GM19467 (cell line): Measurements from ENCODE around the gene CAMK4.

Experiments used
- ATAC-seq: cut with Tn5 transposase; IDR thresholded peaks from one replicate; pipeline ENCODE4 v1.9.1; 2021; ENCODE audit warnings: mild to moderate bottlenecking, moderate library complexity; ENCODE audit not compliant: unreplicated experiment

The CAMK4 gene

DNA sequence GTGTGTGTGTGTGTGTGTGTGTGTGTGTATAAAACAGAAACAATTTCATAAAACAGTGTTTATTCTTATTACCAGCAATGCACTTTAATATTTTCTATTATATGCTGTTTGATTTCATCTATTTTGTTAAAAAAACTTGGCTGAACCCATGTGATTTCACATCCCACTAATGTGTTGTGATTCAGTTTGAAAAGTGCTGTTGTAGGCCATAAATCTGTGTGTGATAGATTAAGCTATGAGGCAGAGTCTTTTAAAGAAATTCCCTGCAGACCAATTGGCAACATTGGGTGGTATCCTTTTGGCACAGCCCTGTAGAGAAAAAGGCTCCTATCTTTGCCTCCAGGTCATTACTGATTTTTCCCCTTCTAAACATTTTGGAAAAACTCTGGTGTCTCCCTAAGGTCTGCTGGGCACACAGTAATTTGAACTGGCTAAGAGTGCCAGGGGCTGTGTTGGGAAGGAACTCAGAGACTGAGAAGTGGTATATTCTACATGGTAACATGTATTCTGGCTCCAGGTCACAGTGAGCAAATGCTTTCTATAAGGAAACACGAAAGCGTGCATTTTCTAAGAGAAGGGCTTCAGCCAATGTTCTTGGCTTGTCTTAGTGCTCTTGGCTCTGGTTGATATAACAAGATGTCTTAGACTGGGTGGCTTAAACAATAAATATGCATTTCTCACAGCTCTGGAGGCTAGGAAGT is 4.5 kb downstream of the CAMK4 start:
- ATAC-seq: no peak

DNA sequence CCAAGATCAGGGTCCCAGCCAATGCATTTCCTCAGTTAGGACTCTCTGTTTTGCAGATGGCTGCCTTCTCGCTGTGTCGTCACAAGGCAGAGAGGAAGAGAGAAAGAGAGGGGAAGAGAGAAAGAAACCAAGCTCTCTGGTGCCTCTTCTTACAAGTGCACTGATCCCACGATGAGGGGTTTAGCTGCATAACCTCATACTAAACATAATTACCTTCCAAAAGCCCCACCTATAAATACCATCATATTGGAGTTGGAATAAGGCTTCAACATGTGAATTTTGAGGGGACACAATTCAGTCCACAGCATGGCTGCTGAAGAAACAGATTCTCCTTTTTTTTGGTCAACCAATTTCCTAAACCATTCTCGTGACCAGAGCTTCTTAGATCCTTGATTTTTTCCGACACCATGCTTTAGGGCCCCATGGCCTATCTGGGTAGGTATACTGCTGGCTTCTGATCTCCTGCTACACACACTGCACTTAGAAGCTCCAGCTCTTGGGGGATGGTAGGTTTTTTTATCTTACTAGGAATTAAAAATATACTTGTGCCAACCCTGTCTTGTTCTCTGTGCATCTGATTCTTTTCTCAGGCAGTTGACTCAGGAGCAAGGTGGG is 5.1 kb downstream of the CAMK4 start:
- ATAC-seq: no peak

DNA sequence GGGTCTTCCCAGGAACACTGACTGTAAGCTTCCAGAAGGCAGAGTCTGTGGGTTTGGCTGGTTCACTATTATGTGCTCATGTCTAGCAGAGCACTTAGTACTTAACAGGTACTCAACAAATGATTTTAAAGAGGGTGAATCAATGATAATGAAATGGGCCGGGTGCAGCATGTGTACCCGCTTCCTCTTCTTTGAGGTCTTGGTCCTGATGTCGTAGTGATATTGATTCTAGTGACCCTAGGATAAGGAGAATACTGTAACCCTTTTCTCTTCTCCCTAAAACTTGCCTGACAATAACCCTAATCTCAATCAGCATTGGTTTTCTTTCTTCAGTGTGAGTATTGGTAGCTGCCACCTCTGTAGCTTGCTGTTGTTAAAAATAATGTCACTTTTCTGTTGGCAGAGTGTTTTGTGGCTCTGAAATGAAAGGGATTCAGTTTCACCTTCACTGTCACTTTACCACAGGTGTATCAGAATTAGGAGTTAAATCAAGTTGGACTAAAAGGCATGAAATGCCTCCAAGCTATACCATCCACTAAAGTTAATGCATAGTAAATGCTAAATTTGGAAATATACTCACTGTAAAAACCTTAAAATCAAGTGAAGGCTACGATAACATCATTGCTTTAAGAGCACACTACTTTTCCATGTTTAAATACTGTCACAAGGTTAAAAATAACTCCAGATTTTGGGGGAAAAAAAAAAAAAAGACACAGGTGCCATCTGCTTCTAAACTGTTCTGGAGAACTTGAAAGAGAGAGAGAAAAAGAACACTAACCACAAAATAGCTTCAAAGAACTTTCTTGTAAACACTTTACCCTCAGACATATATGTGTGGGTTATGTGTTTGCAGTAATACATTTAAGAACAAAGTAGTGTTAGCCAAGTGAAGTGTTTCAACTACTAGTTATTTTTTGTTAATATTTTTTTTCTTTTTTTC is 6.0 kb downstream of the CAMK4 start:
- no peak for ATAC-seq

DNA sequence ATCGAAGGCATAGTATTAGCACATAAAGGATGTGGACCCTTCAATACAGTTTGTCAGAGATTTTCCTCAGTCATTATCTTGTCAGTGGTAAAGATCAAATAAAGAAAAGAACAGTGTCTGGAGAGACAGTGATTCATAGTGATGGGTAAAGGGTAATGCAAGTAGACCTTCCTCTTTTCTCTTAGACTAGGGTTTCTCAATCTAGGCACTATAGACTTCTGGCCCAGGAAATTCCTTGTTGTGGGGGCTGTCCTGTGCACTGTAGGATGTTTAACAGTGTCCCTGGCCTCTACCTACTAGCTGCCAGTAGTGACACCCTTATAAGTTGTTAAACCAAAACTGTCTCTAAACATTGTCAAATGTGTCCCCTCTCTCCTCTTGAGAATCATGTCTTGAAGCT is 6.9 kb downstream of the CAMK4 start:
- ATAC-seq: no peak

DNA sequence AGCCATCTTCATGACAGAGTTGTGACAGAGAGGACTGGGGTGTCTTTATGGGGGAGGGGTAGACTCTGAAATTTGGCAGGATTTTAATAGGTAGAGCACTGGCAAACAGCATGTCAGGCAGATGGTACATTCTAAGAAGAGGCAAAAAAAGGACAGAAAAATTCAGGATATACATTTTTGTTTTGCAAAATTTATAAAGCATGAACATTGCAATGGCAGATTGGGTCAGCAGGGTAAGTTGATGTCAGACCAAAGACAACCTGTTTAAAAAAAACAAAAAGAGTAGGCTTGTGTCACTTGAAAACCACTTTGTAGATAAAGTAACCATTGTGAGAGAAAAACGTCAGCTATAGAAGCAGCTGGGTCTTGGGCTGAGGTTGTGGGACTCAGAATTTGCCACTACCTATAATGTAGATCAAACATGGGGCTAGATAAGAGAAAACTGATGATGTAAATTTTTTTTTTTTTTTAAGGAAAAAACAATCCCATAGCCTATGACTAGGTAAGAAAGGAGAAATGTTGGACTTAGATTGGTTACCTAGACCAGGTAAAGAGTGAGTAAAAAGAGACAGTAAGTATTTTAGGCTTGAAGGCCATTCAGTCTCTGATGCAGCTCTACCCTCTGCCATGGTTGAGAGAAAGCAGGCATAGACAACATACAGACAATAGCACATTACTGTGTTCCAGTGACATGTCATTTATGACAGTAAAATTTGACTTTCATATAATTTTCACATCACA is 8.3 kb downstream of the CAMK4 start:
- ATAC-seq: no peak

DNA sequence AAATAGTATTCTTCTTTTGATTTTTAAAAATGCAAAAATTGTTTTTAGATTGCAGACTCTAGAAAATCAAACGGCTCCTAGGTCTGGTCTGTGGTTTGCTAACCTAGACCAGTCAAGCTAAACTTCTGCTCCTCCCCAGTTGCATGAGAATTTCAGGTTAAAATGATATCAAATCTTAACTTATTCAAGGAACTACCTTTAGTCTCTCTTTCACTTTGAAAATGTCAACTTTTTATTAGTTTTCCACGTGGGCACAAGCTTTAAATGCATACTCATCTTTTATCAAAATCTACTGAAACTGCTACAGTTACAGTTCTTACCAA is 8.8 kb downstream of the CAMK4 start:
- no peak for ATAC-seq

DNA sequence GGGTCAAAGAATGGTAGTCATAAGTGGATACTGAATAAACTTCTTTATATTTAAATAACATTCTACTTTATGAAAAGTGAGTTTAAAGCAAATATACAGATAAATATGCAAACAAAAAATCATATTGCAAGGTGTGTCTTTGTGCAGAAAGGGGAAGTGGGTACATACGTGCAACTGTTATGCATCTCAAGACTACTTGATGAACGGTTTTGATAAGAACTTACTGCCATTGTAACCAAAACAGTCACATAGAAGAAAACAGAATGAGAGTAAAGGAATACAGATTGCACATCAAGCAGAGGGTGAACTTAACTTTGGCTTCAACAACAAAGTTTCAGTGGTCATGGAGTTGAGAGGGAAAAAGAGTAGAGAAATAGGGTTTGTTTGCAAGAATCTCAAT is 9.9 kb downstream of the CAMK4 start:
- ATAC-seq: no peak

DNA sequence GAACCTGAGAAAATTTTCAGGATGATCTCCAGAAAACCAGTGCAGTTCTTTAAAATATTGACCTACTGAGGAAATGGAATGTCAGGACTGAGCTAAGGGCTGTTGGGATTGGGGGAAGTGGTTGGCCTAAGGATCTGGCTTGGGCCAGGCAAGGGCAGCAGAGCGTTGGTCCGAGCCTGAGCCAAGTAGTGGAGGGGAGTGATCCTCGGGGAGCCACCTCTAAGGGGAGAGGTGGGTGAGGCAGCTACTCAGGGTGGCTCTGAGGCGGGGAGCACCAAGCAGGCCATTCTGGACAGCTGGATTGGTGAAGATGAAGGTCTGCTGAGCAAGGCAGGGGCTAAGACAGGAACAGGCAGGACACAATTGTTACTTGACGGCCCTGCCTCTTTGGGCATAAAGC is 11.5 kb downstream of the CAMK4 start:
- no peak for ATAC-seq

DNA sequence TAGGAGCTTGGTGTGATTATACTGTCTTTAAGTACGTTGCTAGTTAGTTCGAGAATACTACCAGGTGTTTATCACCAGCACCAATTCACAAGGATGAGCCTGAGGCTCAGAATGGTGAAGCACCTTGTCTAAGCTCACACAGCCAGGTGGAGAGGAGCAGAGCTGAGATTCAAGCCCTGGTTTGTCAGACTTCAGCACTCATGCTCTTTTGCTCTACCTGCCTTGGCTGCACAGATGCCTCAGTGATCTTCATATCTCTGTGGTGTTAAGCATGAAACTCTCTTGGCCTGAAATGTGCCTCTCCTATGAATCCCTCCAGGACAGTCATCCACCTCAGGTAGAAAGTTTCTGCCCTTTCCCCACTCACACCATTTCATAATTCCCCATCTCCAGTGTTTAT is 12.2 kb downstream of the CAMK4 start:
- ATAC-seq: no peak

DNA sequence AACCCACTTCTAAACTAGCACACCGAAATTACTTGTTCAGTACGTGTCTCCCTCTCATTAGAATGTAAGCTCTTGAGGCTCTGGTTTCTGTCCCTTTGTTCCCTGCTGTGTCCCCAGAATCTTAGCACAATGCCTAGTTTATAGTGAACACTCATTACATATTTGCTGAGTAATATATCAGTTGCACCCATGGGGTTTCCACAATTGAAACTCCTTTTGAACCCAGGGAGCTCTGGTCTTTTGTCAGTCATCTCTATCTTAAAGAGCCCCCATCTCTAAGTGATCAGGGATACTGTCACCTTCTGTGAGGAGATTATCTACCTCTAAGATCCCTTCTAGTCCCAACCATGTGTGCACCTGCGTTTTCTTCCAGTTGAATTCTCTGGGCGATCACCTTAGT is 12.8 kb downstream of the CAMK4 start:
- no peak for ATAC-seq

DNA sequence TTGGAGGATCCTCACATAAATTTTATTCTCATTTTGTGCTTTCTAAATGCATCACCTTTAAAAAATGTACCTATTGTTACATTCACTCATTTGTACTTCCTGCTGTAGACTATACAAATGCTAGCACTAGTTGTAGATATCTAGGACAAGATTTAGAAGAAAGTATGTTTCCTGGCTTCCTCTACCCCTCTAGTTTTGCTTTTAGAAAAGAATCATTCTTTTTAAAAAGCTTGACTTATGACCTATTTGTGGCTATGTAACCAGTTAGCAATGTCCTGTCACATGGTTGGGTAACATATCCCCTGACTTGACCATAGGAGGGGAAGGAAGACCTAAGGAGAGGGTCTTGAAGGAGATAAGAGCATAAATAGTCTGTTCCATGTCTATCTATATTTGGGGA is 13.3 kb downstream of the CAMK4 start:
- ATAC-seq: no peak

DNA sequence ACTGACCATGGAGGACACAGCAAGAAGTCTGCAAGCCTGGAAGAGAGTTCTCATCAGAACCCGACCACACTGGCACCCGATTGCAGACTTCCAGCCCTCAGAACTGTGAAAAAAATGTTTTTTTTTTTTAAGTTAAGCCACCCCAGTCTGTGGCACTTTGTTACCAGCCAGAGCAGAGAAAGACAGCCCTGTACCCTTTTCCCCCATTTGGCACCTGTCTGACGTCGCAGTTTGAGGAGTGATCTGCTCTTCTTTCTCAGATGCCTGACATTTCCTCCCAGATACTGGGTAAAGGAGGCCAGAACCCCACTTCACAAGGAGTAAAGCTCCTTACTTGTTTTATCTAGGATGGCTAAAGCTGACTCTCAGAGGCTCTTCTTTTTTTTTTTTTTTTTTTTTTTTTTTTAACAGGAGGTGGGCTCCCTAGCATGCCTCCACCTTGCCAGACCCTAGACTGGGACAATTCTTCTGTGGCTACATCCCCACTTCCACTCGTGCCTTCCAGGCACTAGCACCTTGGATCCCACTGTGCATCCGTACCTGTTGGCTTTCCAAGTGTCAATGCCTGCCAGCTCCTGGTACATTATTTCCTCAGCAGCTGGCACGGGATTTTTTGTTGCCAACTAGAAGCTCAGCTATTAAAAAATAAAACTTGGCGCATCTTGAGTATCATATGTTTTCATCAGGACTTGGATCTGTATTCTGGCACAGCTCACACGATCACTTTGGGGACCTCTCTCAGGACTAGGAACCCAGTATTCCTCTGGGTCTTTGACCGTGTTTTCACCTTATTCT is 14.4 kb downstream of the CAMK4 start:
- ATAC-seq: no peak

DNA sequence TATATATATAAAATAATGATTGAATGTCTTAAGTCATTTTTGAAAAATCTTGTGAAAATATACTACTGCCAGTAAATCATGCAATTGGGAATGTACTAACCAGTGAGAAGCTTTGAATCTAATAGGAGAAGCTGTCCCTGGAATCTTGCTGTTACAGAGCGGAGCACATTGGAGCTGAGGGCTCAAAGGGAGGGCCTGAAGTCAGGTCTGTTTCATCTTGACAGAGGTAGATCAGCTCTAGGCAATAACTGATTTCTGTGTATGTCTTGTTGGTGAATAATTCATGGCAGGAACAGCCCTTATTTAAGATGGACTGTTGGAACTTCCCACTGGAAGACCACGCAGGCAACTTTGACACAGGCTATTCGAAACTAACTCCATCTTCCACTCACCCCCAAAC is 17.5 kb downstream of the CAMK4 start:
- ATAC-seq: no peak

DNA sequence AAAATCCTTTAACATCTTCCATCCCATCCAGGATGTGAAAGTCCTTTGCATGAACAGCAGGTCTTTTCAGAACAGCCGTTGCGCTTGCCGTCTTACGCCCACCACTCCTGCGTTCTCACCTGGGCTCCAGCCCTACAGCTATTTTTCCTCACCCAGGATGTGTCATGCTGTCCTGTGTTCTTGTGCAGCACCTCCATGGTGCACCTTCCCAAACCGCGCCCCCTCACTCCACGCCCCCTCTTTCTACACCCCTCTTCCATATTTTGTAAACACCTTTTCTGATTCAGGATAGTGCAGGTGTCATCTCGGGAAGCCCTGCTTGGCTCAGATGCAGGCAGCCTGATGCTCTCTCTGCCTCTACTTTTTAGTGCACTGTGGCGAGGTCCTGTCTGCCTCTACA is 18.4 kb downstream of the CAMK4 start:
- ATAC-seq: no peak

DNA sequence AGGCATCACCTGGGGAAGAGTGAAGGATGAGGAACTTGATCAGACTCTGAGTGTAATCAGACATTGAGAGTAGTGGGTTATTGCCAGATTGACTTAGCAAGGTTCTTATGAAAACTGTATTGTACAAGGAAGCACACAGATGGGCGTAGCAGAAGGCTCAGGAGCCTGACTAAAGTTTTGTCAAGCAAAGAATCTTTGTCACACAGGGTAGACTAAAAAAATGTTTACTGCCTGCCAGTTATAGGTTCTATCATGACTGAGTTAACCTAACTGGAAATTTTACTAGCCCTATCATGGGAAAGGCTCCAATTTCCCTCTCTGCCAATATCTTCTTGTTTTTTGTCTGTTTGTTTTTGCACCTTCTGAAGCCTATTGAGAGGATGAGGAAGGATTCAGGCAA is 19.1 kb downstream of the CAMK4 start:
- no peak for ATAC-seq

DNA sequence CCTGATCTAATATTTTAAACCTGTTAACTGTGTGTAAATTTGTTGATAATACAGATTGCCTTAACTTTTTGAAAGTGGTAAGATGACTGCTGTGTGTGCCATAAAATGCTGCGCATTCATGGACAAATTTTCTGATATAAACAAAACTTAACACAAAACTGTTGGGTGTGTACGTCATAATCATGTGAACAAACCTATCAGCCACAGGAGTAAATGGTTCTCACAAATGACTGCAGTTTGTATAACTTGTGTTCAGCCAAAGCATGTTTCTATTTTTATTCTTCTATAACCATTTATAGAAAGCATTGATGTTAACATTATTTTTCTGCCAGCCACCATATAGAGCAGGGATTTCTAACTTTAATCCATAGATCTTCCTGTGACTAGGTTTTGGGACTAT is 21.5 kb downstream of the CAMK4 start:
- no peak for ATAC-seq

DNA sequence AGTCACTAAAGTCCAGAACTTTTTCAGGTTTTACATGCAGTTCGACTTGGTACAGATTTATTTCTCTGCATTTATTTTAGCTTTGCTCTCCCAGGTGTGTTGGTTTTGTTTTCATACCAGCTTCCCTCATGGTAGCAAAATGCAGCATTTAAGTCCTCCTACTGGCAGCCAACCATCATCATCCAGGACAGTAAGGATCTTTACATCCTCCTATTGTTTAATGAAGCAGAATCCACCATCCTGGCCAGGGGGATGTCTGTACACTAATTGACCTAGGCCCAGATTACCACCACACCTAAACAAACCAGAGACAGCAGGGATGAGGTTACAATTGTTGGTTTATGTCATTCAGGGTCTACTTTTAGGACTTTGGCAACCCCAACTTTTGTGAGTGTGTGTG is 22.3 kb downstream of the CAMK4 start:
- no peak for ATAC-seq

DNA sequence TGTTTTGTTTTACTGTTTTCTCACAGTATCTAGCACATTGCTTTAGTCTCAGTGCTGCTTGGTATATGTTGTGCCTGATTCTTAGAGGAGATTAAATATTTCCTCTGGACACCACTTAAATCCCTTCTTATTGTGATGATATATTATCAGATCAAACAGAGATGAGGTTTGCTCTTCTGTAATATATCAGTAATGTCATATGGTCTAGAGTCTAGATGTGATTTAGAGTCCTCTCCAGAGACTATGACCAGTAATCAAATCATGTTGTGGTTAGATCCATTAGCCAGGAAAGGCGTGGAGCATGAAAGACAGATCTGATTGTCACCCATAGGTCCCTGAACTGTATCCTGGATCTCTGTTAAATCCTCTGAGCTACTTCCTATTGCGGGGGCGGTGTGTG is 24.4 kb downstream of the CAMK4 start:
- ATAC-seq: no peak

DNA sequence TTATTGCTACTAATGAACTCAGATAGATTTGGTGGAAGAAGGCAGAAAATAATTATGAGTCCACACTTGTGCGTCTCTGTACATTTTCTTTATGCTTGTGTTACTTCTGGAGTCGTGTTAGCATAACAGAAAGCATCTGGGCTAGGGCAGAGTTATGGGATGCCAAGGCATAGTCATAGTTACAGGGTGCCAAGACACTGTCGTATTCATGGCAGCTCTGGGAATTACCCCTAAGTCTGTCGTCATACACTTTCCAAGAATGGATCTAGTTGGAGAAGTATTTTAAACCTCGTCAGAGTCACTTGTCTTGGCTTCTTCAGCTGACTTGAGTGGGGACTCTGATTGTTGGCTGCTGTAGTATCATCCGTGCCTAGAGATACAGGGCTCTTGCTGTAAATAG is 27.7 kb downstream of the CAMK4 start:
- ATAC-seq: no peak

DNA sequence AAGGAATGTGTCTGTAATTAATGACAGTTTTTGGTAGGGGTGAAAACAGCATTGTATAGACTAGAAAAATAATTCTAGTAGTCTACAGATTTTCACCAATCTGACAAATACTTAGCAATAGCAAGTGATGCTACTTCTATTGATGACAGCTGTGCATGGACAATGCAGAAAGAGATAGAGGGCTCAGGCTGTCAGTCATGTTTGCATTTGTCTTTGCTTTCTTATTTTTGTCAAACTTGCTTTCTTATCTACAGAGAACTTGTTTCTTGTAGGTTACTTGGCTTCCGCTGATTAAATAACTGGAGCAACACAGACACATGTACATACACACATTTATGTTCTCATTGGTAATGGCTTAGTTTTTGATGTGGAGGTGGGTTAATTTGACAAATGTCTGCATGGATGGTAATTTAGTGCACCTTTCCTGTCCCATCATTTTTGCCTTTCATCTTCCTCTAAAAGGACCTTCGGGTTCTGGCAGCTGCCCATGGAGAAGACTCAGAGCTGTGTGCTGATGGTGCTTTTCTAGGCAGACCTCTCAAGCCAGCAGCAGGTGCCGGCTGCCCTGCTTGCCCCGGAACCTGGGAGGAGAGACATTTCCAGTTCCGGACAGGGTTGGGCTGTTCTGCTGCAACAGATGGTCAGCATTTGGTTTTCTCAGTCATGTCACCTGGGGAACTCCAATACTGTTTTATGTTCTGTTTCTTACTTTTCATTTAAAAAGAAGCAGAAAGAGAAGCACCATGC is 28.8 kb downstream of the CAMK4 start:
- ATAC-seq: peak; percentile 73
